Natural killer cell treated with Interleukin-12 subunit alpha and Interleukin-12 subunit beta and Interleukin-15 and Interleukin-18, amount 100 ng/mL, for 72 hours (primary cell): Measurements from ENCODE around the gene RPS2. TPM values are rescaled to one million over a fixed set of nuclear protein-coding genes. Genes with fewer than 3 reads are reported as not detected.
"Not testable (repeated sequence)": the region's sequence is repeated elsewhere in the genome, so short reads cannot be mapped to it uniquely, and the experiment has no call there.

Experiments used
- ATAC-seq, 2 donors: fragments of 150-1000 bp; cut with Tn5 transposase in 1 of 2; sonication (Bioruptor Pico), chemical (Tn5 transposase) in 1 of 2; 2 replicates each; pipeline ENCODE4 v1.10.0; 2021
- DNase-seq: peaks from one replicate; pipeline ENCODE4 v3.0.0; 2022; ENCODE audit warnings: low spot score
- H3K27ac Mint-ChIP-seq, 2 donors: 1 replicate in 1 of 2; 2 replicates in 1 of 2; pipeline ENCODE4 v1.8.0; 2022; ENCODE audit warnings: mixed read lengths in 2 of 2, mild to moderate bottlenecking in 1 of 2, moderate library complexity in 1 of 2
- H3K27me3 Mint-ChIP-seq, 2 donors: 1 replicate in 1 of 2; 2 replicates in 1 of 2; pipeline ENCODE4 v1.8.0; 2022; ENCODE audit warnings: mixed read lengths in 2 of 2
- H3K36me3 Mint-ChIP-seq: one replicate; pipeline ENCODE4 v1.8.0; 2022; ENCODE audit warnings: mixed read lengths
- H3K4me1 Mint-ChIP-seq, 2 donors: 1 replicate in 1 of 2; 2 replicates in 1 of 2; pipeline ENCODE4 v1.8.0; 2022; ENCODE audit warnings: low read depth in 2 of 2, mixed read lengths in 2 of 2, mild to moderate bottlenecking in 1 of 2
- H3K4me3 Mint-ChIP-seq: one replicate; pipeline ENCODE4 v1.8.0; 2022; ENCODE audit warnings: mixed read lengths
- H3K9me3 Mint-ChIP-seq: 2 replicates; pipeline ENCODE4 v1.8.0; 2022; ENCODE audit warnings: mixed read lengths
- total RNA-seq, 2 donors: library from RNA; stranded (reverse); gene quantifications; one replicate each; pipeline ENCODE4 v1.2.3, GENCODE V29; 2022

Gene RPS2
- total RNA-seq, 2 donors from 2014 or later, result 2,056 to 2,952 TPM

- Mint-ChIP-seq H3K4me1 (peaks cover 13 to 23% of the 10 kb centered on the region in 2 donors), H3K9me3 (no peaks in the 10 kb centered on the region), H3K27ac (peak within 1 kb of the TSS; percentile 77 to 88), H3K27me3 (no peaks in the 10 kb centered on the region), H3K4me3 (peak within 1 kb of the TSS; percentile 87), H3K36me3 (no peaks in the 10 kb centered on the region)
- ATAC-seq (peak; percentile 98 to 99), DNase-seq (peak; percentile 100)
Measured at GRCh38 chr16:1942810-1943726, 21.6 kb downstream of the RPS2 start, which contains the start of gene MSRB1. TSS of gene MSRB1 (minus strand) at chr16:1943199. CDS start at chr16:1943156, 43 bp downstream.

GRCh38 chr16:1942047-1942809 is 22.4 kb downstream of the RPS2 start:
- Mint-ChIP-seq H3K9me3 (no peaks in the 10 kb centered on the region), H3K27me3 (no peaks in the 10 kb centered on the region), H3K4me1 (peaks cover 13 to 23% of the 10 kb centered on the region in 2 donors), H3K27ac (peak overlapping the region; percentile 77 to 88), H3K4me3 (peak overlapping the region; percentile 87), H3K36me3 (no peaks in the 10 kb centered on the region)
- DNase-seq (no peak), ATAC-seq (no peak)

- DNase-seq, result no peak
Measured at GRCh38 chr16:1941162-1942046, 23.2 kb downstream of the RPS2 start.

GRCh38 chr16:1940273-1941161 is 24.1 kb downstream of the RPS2 start:
- Mint-ChIP-seq H3K27me3 (no peaks in the 10 kb centered on the region), H3K4me3 (no peak overlapping the region), H3K27ac (no peak overlapping the region), H3K9me3 (no peaks in the 10 kb centered on the region), H3K36me3 (no peaks in the 10 kb centered on the region), H3K4me1 (peaks cover 13 to 23% of the 10 kb centered on the region in 2 donors)
- DNase-seq (no peak), ATAC-seq (no peak)

More at GRCh38 chr16:1941162-1942046, 23.2 kb downstream of the RPS2 start:
- ATAC-seq, result no peak
- peaks cover 13 to 23% of the 10 kb centered on the region in 2 donors for H3K4me1 Mint-ChIP-seq
- H3K36me3 Mint-ChIP-seq, result no peaks in the 10 kb centered on the region
- H3K4me3 Mint-ChIP-seq, result peak overlapping the region; percentile 87
- H3K9me3 Mint-ChIP-seq, result no peaks in the 10 kb centered on the region
- H3K27me3 Mint-ChIP-seq, result no peaks in the 10 kb centered on the region
- H3K27ac Mint-ChIP-seq, result no peak overlapping the region

GRCh38 chr16:1939833-1940232 is 24.8 kb downstream of the RPS2 start:
- H3K36me3 Mint-ChIP-seq, H3K9me3 Mint-ChIP-seq, ATAC-seq, DNase-seq, H3K27me3 Mint-ChIP-seq, H3K27ac Mint-ChIP-seq, H3K4me3 Mint-ChIP-seq: not testable (repeated sequence)
- peaks cover 13 to 23% of the 10 kb centered on the region in 2 donors for H3K4me1 Mint-ChIP-seq

GRCh38 chr16:1938910-1939309 is 25.7 kb downstream of the RPS2 start:
- Mint-ChIP-seq H3K36me3 (no peaks in the 10 kb centered on the region), H3K4me1 (peaks cover 9 to 14% of the 10 kb centered on the region in 2 donors), H3K9me3 (no peaks in the 10 kb centered on the region), H3K27ac (no peak overlapping the region), H3K4me3 (no peak overlapping the region), H3K27me3 (no peaks in the 10 kb centered on the region)
- DNase-seq, result no peak
- ATAC-seq, result no peak

- Mint-ChIP-seq H3K4me3 (no peak overlapping the region), H3K27me3 (no peaks in the 10 kb centered on the region), H3K27ac (no peak overlapping the region), H3K4me1 (peaks cover 3 to 10% of the 10 kb centered on the region in 2 donors), H3K9me3 (no peaks in the 10 kb centered on the region), H3K36me3 (no peaks in the 10 kb centered on the region)
- ATAC-seq (no peak), DNase-seq (no peak)
Measured at GRCh38 chr16:1938316-1938715, 26.3 kb downstream of the RPS2 start.

GRCh38 chr16:1936945-1937479 is 27.6 kb downstream of the RPS2 start:
- Mint-ChIP-seq H3K9me3 (no peaks in the 10 kb centered on the region), H3K36me3 (no peaks in the 10 kb centered on the region), H3K27ac (no peak overlapping the region), H3K27me3 (no peaks in the 10 kb centered on the region), H3K4me1 (peaks cover 3 to 4% of the 10 kb centered on the region in 2 donors), H3K4me3 (no peak overlapping the region)
- ATAC-seq, result no peak
- DNase-seq, result no peak

- H3K27me3 Mint-ChIP-seq, result no peaks in the 10 kb centered on the region
- ATAC-seq (no peak), DNase-seq (no peak)
- no peak overlapping the region for H3K4me3 Mint-ChIP-seq
- H3K27ac Mint-ChIP-seq, result no peak overlapping the region
- H3K9me3 Mint-ChIP-seq, result no peaks in the 10 kb centered on the region
- no peaks in the 10 kb centered on the region for H3K36me3 Mint-ChIP-seq
- peaks cover 0 to 3% of the 10 kb centered on the region in 2 donors for H3K4me1 Mint-ChIP-seq
Measured at GRCh38 chr16:1933097-1933661, 31.4 kb downstream of the RPS2 start.

GRCh38 chr16:1932050-1933028 is 32.3 kb downstream of the RPS2 start:
- peaks cover 0 to 3% of the 10 kb centered on the region in 2 donors for H3K4me1 Mint-ChIP-seq
- no peak overlapping the region for H3K4me3 Mint-ChIP-seq
- DNase-seq (no peak), ATAC-seq (no peak)
- H3K36me3 Mint-ChIP-seq, result no peaks in the 10 kb centered on the region
- no peak overlapping the region for H3K27ac Mint-ChIP-seq
- no peaks in the 10 kb centered on the region for H3K9me3 Mint-ChIP-seq
- H3K27me3 Mint-ChIP-seq, result no peaks in the 10 kb centered on the region

- Mint-ChIP-seq H3K9me3 (no peaks in the 10 kb centered on the region), H3K4me3 (no peak overlapping the region), H3K4me1 (peaks cover 0 to 3% of the 10 kb centered on the region in 2 donors), H3K27me3 (no peaks in the 10 kb centered on the region), H3K36me3 (no peaks in the 10 kb centered on the region), H3K27ac (no peak overlapping the region)
- ATAC-seq (no peak), DNase-seq (no peak)
Measured at GRCh38 chr16:1930338-1930720, 34.3 kb downstream of the RPS2 start.
